ENCODE measurements around the gene CERS4.
"Not testable (repeated sequence)": the region's sequence is repeated elsewhere in the genome, so short reads cannot be mapped to it uniquely, and the experiment has no call there.

Gene CERS4

DNA sequence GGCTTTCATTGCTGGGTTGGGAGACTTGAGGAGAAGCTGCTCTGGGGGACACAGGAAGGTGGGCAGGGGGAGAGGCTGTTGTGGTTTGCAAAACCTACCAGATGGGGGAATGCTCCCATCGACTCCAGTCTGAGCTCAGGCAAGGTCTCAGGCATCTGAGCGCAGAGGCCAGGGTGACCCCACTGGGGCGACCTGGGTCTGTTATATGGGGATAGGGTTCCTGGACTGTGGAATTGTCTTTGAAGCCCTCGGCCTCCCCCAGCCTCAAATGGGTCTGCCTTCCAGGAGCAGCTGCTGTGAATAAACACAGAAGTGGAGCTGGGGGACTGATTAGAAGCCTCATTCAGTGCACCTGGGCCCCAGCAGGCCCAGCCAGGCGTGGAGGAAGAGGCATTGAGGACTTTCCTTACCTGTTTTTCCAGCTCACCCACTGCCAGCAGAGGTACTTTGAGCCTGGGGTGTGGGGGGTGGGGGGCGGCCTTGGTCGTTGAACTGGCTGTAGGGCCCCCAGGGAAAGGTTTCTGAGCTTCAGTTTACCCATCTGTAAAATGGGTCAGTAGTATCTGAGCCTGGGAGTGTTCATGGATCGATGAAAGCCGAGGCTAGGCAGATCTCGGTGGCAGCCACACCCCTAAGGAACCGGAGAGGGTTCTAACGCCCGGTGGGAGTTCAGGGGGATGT, 1.4 kb downstream of the CERS4 start:
- no peak for DNase-seq (ENCODE audit: low read depth in 2 of 2)

- no peak for DNase-seq (ENCODE audit: low read depth in 2 of 2)
Observed at GRCh38 chr19:8212212-8212611, 3.0 kb downstream of the CERS4 start.

- no peak for DNase-seq (ENCODE audit: low read depth in 2 of 2)
Observed at GRCh38 chr19:8212916-8213315, 3.7 kb downstream of the CERS4 start.

DNA sequence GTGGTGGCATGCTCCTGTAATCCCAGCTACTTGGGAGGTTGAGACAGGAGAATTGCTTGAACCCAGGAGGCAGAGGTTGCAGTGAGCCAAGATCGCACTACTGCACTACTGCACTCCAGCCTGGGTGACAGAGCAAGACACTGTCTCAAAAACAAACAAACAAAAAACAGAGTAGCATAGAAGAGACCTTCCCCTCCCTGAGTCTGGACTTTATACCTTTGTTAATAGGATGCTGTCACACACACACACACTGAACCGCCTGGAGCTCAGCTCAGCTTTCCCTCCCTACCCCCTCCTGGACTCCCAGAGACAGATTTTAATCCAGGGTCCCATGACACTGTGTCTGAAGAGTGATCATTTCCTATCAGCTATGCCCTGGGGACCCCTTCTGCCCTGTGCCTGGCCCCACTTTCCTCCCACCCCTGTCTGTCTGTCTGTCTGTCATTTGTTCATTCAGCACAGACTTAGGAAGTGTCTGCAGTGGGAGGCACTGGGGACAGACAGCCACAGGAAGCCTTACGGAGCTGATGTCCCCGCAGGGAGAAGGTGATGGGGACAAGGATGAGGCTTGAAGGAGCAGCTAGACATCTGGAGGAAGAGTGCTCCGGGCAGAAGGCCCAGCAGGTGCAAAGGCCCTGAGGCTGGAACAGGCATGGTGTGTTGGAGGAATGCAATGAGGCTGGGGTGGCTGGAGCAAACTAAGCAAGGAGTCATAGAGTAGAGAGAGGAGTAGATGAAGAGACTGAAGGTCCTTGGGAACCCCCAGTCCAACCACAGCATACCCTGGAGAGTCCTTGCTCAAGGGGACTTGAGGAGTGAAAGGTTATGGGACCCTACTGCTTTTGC, 4.9 kb downstream of the CERS4 start:
- DNase-seq (ENCODE audit: low read depth in 2 of 2): no peak

GRCh38 chr19:8214802-8215201, 5.6 kb downstream of the CERS4 start:
- no peak for DNase-seq (ENCODE audit: low read depth in 2 of 2)

- DNase-seq (ENCODE audit: low read depth in 2 of 2): no peak
Observed at GRCh38 chr19:8215783-8216182, 6.6 kb downstream of the CERS4 start.

DNA sequence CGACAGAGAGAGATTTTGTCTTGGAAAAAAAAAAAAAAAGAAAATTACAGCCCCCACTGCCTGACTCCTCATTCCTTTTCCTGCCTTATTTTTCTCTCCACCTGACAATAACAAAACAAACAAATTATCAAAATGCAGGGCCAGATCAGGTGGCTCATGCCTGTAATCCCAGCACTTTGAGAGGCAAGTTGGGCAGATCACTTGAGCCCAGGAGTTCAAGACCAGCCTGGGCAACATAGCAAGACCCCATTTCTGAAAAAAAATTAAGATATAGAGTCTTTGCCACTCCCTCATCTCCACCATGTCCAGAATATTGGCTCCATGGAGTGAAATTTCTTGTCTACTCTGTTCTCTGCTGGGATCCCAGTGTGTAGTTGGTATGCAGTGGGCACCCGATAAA, 7.2 kb downstream of the CERS4 start:
- DNase-seq (ENCODE audit: low read depth in 2 of 2): no peak

DNA sequence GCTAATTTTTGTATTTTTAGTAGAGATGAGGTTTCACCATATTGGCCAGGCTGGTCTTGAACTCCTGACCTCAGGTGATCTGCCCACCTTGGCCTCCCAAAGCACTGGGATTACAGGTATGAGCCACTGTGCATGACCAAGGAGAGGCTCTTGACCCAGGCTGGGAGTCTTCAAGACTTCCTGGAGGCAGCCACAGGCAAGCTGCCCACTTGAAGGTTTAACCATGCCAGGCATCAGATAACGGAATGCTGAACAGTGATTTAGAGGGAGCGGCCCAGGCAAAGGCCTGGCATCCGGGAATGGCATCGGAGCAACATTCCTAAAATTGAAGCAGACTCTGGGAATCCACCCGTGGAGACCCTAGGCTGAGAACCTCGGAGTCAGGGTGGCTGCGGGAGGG, 9.0 kb downstream of the CERS4 start:
- DNase-seq (ENCODE audit: low read depth in 2 of 2): not testable (repeated sequence)

- no peak for DNase-seq (ENCODE audit: low read depth in 2 of 2)
Observed at GRCh38 chr19:8220481-8220880, 11.3 kb downstream of the CERS4 start.

DNA sequence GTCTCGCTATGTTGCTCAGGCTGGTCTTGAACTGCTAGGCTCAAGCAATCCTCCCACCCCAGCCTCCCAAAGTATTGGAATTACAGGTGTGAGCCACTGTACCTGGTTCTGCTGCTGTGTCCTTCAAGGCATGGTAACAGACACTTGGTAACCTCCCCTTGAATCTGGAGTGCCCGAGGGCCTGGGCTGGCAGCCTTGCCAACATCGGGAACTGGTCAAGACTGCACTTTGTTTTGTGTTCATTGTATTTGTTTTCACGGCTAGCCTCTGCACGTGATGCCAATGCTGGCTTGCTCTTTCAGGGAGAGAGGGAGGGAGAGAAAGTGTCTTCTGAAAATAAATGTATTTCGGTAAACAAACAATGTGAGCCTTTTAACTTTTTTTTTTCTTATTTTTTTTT, 12.0 kb downstream of the CERS4 start:
- DNase-seq (ENCODE audit: low read depth in 2 of 2): no peak

DNA sequence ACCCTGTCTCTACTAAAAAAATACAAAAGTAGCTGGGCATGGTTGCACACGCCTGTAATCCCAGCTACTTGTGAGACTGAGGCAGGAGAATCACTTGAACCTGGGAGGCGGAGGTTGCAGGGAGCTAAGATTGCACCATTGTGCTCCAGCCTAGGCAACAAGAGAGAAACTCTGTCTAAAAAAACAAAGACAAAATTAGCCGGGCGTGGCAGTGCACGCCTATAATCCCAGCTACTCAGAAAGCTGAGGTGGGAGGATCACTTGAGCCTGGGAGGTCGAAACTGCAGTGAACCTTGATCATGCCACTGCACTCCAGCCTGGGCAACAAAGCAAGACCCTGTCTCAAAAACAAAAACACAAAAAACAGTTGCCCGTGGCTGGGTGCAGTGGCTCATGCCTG, 14.3 kb downstream of the CERS4 start:
- DNase-seq (ENCODE audit: low read depth in 2 of 2): not testable (repeated sequence)

DNA sequence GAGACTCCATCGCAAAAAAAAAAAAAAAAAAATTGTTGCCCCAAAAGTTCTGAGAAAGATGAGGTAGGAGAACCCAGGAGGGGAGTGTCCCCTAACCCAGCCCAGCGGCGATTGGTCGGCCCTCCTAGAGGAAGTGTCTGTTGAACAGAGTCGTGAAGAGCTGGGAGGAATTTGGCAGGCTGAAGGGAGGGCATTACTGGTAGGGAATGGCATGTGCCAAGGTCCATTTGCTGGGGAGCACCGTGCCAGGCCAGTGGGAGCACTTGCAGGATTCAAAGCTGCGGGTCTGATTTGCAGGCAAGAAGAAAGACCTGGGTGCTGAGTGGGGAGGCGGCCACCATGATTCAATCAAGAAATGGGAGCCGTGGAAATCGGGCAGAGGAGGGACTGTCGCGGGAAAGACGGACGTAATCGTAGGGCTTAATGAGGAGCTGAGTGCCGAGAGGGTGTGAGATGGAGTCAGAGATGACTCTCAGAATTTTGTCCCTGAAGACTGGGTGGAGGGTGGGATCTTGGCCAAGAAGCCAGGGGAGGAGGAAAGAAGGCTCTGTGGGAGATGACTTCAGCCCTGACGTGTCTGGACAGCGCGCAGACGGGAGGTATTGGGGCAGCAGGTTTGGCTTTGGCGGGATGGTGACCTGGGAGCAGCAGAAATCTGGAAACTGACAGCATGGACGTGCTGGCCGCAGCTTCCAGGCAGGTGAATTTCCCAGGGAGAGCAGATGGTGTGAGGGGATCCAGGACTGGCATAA, 15.4 kb downstream of the CERS4 start:
- DNase-seq (ENCODE audit: low read depth in 2 of 2): no peak

- DNase-seq (ENCODE audit: low read depth in 2 of 2): no peak
Observed at GRCh38 chr19:8231073-8231604, 22.0 kb downstream of the CERS4 start.

GRCh38 chr19:8233370-8233769, 24.2 kb downstream of the CERS4 start:
- no peak for DNase-seq (ENCODE audit: low read depth in 2 of 2)

DNA sequence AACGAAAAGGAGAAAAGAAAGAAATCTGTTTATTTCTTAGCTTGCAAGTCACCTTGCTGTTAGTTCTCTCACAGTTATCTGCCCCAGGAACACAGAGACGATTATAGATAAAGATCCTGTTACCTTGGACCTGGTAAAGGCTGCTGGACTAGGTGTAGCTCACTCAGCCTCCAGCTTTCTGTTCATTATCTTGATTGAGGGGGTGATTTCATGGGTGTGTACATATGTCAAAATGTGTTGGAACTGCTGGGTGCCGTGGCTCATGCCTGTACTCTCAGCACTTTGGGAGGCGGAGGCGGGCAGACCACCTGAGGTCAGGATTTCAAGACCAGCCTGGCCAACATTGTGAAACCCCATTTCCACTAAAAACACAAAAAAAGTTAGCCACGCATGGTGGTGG, 27.9 kb downstream of the CERS4 start:
- no peak for DNase-seq (ENCODE audit: low read depth in 2 of 2)

GRCh38 chr19:8238251-8238650, 29.1 kb downstream of the CERS4 start:
- no peak for DNase-seq (ENCODE audit: low read depth in 2 of 2)

DNA sequence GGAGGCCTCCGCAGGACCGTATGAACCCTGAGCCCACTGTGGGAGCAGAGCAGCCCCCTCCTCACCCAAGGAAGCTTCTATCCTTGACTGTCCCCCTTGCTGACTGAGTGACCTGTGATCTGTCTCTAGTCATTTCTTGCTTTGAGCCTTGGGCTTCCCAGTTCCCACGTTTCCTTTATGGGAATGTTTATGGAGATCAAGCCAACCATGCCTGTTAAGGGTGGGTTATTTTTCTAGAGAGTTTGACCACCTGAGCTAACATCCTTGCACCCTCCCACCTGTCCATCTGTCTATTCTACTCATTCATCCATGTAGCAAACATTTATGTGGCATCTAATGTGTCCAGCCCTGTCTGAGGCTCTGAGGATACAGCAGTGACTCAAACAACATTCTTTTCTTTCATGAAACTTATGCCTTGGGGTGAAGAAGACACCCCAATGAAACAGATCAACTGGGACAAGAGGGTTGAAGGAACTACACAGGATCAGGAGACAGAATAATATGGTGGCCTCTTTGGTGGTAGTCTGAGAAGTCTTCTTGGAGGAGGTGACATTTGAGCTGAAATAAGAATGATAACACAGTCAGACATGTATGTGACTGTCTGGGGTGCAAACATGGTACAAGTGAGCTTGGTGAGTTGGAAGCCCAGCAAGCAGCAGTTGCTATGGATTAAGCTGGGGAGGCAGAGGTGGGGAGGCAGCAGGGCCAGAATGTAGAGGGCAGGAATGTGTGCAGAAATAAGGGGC, 30.5 kb downstream of the CERS4 start:
- no peak for DNase-seq (ENCODE audit: low read depth in 2 of 2)

- peak in 1 of 2 donors; percentile 14 for DNase-seq (ENCODE audit: low read depth in 2 of 2)
Observed at GRCh38 chr19:8240274-8241229, 31.4 kb downstream of the CERS4 start.

DNA sequence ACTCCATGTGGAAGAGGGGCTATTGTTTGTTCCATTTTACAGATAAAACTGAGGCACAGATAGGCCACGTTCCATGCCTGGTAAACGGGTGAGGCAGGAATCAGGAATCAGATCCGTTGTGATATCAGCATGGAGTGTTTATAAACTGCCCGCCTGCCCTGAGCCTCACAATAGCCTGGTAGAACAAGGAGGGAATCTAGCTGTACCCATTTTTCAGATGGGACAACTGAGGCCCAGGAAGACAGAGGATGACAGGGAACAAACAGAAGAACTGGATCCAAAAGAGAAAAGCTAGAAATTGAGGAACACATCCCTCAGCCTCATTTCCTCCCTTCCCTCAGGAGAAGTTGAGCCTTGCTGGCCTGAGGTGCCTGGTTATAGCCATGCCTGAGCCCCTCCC, 32.5 kb downstream of the CERS4 start:
- DNase-seq (ENCODE audit: low read depth in 2 of 2): no peak

- DNase-seq (ENCODE audit: low read depth in 2 of 2): no peak
Observed at GRCh38 chr19:8242211-8242821, 33.1 kb downstream of the CERS4 start.

Measured in stimulated activated CD4-positive, alpha-beta T cell treated with anti-CD3 and anti-CD28 coated beads, Interleukin-1b, Interleukin-23, amount 100 ng/mL, for 4 hours (primary cell).